CD4-positive, alpha-beta T cell treated with Interleukin-17A for 1 hour (primary cell): ENCODE results near the gene OR10H5.
"Not testable (repeated sequence)": the region's sequence is repeated elsewhere in the genome, so short reads cannot be mapped to it uniquely, and the experiment has no call there.

ENCODE experiments used
- DNase-seq: peaks from one replicate; pipeline ENCODE4 v3.0.0-alpha.2; 2020

Gene OR10H5

GRCh38 chr19:15787611-15788155 is at the start of gene OR10H5:
Gene OR10H5 (plus strand): TSS chr19:15787661. CDS start chr19:15794049, 6,388 bp downstream.
- DNase-seq = no peak

GRCh38 chr19:15737722-15738121 is 49.7 kb upstream of the OR10H5 start, which contains the start of gene OR10H3:
Gene OR10H3 (plus strand): TSS chr19:15737985. CDS start chr19:15741393, 3,408 bp downstream.
- no peak for DNase-seq

GRCh38 chr19:15740785-15741184 is 46.7 kb upstream of the OR10H5 start:
- no peak for DNase-seq

GRCh38 chr19:15748239-15748638 is 39.2 kb upstream of the OR10H5 start:
- DNase-seq = no peak

GRCh38 chr19:15758379-15758778 is 29.1 kb upstream of the OR10H5 start:
- DNase-seq = no peak

GRCh38 chr19:15759962-15760565 is 27.4 kb upstream of the OR10H5 start:
- no peak for DNase-seq

- no peak for DNase-seq
Measured at GRCh38 chr19:15769586-15769985, 17.9 kb upstream of the OR10H5 start.

- not testable (repeated sequence) for DNase-seq
Measured at GRCh38 chr19:15774159-15774558, 13.3 kb upstream of the OR10H5 start.

GRCh38 chr19:15775249-15775648 is 12.2 kb upstream of the OR10H5 start:
- no peak for DNase-seq

GRCh38 chr19:15776264-15776663 is 11.2 kb upstream of the OR10H5 start:
- no peak for DNase-seq

GRCh38 chr19:15776991-15777970 is 10.2 kb upstream of the OR10H5 start:
- DNase-seq = no peak

- DNase-seq = no peak
Measured at GRCh38 chr19:15779756-15780476, 7.5 kb upstream of the OR10H5 start.

GRCh38 chr19:15780610-15781418 is 6.6 kb upstream of the OR10H5 start:
- DNase-seq = no peak

GRCh38 chr19:15781661-15782060 is 5.8 kb upstream of the OR10H5 start:
- DNase-seq = no peak

- DNase-seq = no peak
Measured at GRCh38 chr19:15782211-15782610, 5.2 kb upstream of the OR10H5 start.

- not testable (repeated sequence) for DNase-seq
Measured at GRCh38 chr19:15782896-15783295, 4.6 kb upstream of the OR10H5 start.

- no peak for DNase-seq
Measured at GRCh38 chr19:15788594-15789270, 1.3 kb downstream of the OR10H5 start.

GRCh38 chr19:15790096-15790495 is 2.6 kb downstream of the OR10H5 start:
- DNase-seq = no peak

- DNase-seq = not testable (repeated sequence)
Measured at GRCh38 chr19:15794279-15794678, 6.8 kb downstream of the OR10H5 start.

- DNase-seq = no peak
Measured at GRCh38 chr19:15810335-15810734, 22.9 kb downstream of the OR10H5 start.

GRCh38 chr19:15811476-15811875 is 24.0 kb downstream of the OR10H5 start:
- no peak for DNase-seq
